ENCODE measurements around the gene TMPRSS6.

Gene TMPRSS6

DNA sequence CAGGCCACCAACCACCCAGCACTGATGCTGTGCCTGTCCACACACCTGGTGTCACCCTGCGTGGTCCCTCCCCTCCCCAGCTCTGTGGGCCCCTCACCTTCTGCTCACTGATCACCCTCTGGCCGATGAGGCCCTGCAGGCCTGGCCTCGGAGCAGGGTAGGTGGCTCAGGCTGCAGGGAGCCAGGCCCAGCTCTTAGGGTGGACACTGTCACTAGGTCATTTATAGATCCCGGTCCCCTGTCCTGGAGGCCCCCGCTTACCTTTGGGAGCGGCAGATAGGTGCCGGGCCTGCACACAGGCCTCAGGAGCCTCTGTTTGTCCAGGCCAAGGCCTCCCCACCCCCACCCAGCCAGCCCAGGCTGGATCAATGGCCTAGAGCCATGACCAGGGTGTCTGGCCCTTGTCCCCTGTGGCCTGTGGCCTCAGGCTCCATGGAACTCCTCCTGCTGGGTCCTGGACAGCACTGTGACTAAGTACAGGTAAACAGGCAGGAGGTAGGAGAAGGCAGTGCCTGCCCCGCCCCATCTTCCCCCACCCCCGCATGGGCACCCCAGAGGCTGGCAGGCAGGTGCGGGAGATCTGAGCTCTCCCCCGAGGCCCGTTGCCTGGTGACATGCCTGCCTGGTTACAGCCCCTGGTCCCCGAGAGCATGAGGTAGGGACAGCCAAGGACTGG lies at the start of gene TMPRSS6:
TSS of gene TMPRSS6 (minus strand) at position 472 of the 676 bp plus-strand sequence. CDS start 6,296 bp downstream, outside the sequence.
- DNase-seq (ENCODE audit: low spot score) = no peak
- TF ChIP-seq, protein P1, sequence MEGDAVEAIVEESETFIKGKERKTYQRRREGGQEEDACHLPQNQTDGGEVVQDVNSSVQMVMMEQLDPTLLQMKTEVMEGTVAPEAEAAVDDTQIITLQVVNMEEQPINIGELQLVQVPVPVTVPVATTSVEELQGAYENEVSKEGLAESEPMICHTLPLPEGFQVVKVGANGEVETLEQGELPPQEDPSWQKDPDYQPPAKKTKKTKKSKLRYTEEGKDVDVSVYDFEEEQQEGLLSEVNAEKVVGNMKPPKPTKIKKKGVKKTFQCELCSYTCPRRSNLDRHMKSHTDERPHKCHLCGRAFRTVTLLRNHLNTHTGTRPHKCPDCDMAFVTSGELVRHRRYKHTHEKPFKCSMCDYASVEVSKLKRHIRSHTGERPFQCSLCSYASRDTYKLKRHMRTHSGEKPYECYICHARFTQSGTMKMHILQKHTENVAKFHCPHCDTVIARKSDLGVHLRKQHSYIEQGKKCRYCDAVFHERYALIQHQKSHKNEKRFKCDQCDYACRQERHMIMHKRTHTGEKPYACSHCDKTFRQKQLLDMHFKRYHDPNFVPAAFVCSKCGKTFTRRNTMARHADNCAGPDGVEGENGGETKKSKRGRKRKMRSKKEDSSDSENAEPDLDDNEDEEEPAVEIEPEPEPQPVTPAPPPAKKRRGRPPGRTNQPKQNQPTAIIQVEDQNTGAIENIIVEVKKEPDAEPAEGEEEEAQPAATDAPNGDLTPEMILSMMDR (IDR thresholded peaks at IDR 0.05; ENCODE audit: extremely low read depth, missing control alignments) = no peak

DNA sequence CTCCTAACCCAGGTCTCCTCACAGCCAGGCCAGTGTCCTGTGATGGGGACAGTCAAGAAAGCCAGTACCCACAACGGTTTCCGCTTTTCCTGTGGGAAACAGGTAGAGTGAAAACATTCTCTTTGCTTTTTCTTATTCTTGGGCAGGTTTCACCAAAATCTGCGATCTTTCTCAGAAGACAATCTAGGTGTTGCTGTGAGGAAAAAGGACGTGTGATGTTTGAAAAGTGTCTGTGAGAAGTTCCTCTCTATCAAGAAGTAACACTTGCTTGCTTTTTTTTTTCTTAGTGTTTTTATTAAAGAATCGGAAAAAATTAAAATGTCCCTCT lies 49.4 kb upstream of the TMPRSS6 start:
- TF ChIP-seq, protein P1 (IDR thresholded peaks at IDR 0.05; ENCODE audit: extremely low read depth, missing control alignments) = no peak
- no peak for DNase-seq (ENCODE audit: low spot score)

DNA sequence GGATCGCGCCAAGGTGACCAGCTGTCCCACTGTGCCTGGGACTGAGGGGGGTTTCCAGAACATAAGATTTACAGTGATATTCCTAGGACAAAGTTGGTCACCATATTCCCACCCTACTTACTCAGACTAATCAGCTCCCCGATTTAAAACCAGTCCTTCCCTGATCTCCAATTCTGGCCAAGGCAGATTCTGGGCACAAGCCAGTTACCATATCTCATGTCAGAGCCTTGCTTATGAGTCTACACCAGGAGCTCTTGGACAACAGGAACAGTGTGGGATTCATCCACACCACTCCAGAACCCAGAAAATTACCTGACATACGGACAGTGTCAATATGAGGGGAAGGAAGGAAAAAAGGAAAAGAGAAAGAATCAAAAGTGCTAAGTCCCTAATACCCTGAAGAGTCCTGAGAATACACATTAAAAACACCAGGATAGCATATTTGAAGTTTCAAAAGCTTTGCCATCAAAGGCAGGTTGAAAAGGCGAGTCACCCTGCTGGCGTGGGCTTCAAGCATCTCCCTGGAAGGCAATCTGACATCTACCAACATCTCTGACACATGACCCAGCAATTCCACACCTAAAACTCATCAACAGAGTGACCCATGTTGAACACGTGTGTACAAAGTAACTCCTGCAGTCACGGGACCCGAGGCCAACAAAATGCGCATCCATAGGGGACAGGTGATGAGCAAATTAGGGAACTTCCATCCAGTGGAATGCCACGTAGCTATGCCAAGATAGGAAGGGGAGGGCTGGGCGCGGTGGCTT lies 48.2 kb upstream of the TMPRSS6 start:
- TF ChIP-seq, protein P1 (IDR thresholded peaks at IDR 0.05; ENCODE audit: extremely low read depth, missing control alignments) = no peak
- no peak for DNase-seq (ENCODE audit: low spot score)

DNA sequence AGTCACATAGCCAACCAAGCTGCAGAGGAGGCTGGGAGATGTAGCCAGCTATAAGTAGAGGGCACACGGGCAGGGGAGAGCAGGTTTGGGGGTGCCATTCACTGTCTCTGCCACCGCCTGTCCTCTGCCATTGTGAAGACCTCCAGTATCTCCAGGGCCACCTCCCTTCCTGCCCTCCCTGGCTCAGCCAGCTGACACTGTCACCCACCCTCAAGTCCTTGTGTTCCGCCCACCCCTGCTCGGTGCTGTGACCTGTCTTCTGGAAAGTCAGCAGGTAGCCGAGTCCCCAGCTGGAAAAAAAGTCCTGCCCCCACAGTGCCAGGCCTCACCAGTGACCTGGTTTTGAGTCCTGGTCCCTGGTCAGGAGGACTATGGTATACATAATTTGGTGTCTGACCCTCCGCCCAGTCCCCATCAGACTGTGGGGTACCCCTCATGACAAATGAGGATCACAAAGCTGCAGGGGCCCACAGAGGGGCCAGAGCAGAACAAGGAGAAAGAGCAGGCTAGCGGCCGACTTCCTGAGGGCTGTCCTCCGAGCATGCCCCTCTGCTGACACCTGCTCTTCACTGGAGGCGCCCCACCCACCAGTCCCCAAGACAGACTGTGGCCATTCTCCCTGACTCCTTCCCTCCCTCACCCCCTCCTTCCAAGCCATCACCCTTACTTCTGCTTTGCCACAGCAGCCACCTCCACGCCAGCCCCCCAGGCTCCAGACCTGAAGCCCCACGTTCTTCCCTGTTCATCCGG lies 47.3 kb upstream of the TMPRSS6 start:
- TF ChIP-seq, protein P1 (IDR thresholded peaks at IDR 0.05; ENCODE audit: extremely low read depth, missing control alignments) = no peak
- DNase-seq (ENCODE audit: low spot score) = no peak

DNA sequence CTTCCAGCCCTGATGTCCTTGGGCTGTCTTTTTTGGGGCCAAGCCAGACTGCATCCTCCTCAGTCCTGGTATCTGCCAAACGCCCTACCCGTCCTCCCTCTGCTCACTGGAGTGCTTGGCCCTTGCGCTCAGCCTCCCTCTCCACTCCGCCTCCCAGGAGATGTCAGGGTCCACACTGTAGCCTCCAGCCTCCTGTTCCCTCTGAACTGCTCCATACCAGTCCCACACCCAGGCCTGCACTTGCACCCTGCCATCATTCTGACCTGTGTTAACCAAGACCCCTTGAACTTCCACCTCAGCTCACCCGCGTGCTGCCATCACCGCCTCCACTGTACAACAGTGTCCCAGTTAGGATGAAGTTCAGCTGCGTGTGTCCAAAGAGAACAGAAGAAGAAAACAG lies 46.5 kb upstream of the TMPRSS6 start:
- DNase-seq (ENCODE audit: low spot score) = no peak
- TF ChIP-seq, protein P1 (IDR thresholded peaks at IDR 0.05; ENCODE audit: extremely low read depth, missing control alignments) = no peak

DNA sequence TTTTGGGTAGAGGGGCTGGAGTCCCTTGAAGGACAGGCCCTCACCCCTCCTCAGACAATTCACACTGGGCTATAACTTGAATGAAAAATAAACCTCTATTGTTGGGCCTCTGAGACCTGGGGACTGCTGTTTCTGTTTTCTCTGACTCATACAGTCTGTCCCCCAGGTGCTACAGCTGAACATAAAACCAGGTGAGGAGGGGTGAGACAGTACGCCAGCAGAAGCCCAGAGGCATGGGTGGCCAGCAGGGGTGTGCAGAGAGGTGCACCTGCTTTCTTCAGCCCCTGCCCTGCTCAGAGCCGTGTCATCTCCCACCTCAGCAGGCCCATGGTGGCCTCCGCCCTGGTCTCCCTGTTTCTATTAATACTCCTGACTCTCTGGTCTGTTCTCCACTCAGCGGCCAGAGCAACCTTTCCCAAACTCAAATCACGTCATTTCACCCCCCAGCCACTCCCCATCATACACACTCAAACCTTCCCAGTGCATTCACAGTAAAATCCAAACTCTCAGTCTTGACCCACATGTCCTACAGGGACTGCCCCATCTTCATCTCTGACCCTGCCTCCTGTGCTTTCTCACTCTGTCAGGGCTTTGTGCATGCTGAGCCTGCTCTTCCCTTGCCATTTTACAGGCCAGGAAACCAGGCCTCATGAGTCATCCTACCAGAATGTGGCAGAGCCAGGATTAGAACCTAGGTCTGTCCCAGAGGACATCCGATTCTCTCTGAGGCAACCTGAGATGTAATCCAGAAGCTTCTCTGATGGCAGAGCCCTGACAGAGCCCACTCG lies 45.6 kb upstream of the TMPRSS6 start:
- TF ChIP-seq, protein P1 (IDR thresholded peaks at IDR 0.05; ENCODE audit: extremely low read depth, missing control alignments) = no peak
- DNase-seq (ENCODE audit: low spot score) = no peak

Measured in GM20000 (cell line).